K562 (cell line): ENCODE results near the gene MED16. TPM values are rescaled to one million over a fixed set of nuclear protein-coding genes. Genes with fewer than 3 reads are reported as not detected.

Experiments
- BRD4 ChIP-seq: fragments of 200-600 bp; sonication (generic); IDR thresholded peaks from 2 replicates; pipeline ENCODE4 v1.6.1; 2017; ENCODE audit warnings: inconsistent platforms
- CBX8 ChIP-seq: fragments of 200-600 bp; sonication (generic); IDR thresholded peaks from 2 replicates; pipeline ENCODE4 v1.6.1; 2012; ENCODE audit warnings: borderline replicate concordance, mixed run types, low read depth, mild to moderate bottlenecking, moderate library complexity, mixed read lengths, low read length, control low read depth, inconsistent platforms; ENCODE audit not compliant: poor library complexity, severe bottlenecking; ENCODE audit errors: extremely low read depth
- CXXC5 ChIP-seq: fragments of 250-450 bp; sonication (Bioruptor Pico); IDR thresholded peaks from 2 replicates; pipeline ENCODE4 v1.8.0; 2022; ENCODE audit warnings: inconsistent platforms, mild to moderate bottlenecking, moderate library complexity
- GABPA ChIP-seq: fragments of 200-800 bp; sonication (Bioruptor generic); conservative IDR thresholded peaks from 2 replicates; pipeline ENCODE4 v1.6.1; 2016; ENCODE audit warnings: low read depth, missing genetic modification characterization, missing compliant biosample characterization
- ILF3 ChIP-seq: fragments of 450-650 bp; IDR thresholded peaks from 2 replicates; pipeline ENCODE4 v1.6.1; 2018; ENCODE audit warnings: antibody characterized with exemption, mild to moderate bottlenecking, moderate library complexity, borderline replicate concordance
- JUND ChIP-seq, 2 experiments: IDR thresholded peaks; 2 replicates in 1 of 2; 3 replicates in 1 of 2; pipeline ENCODE4 v1.6.1; 2011; ENCODE audit warnings: borderline replicate concordance in 2 of 2, low read depth in 2 of 2, low read length in 2 of 2, improper control_type of control experiment in 1 of 2, missing biosample characterization in 1 of 2, missing genetic modification characterization in 1 of 2, missing genetic modification reagents in 1 of 2
- KDM4B ChIP-seq, 2 experiments: fragments of 450-650 bp in 1 of 2; sonication (generic) in 1 of 2; IDR thresholded peaks; 2 replicates each; pipeline ENCODE4 v1.6.1; 2016 to 2017; ENCODE audit warnings: borderline replicate concordance in 2 of 2, antibody characterized with exemption in 1 of 2, low read depth in 1 of 2, mild to moderate bottlenecking in 1 of 2
- KLF6 ChIP-seq: fragments of 250-450 bp; sonication (Bioruptor Pico); IDR thresholded peaks from 2 replicates; pipeline ENCODE4 v1.4.0; 2020; ENCODE audit warnings: mild to moderate bottlenecking, moderate library complexity, borderline replicate concordance
- MTA3 ChIP-seq: fragments of 450-650 bp; formaldehyde crosslinking; IDR thresholded peaks from 2 replicates; pipeline ENCODE4 v1.6.1; 2017; ENCODE audit warnings: mild to moderate bottlenecking, borderline replicate concordance
- MXD1 ChIP-seq: fragments of 250-450 bp; sonication (Bioruptor Pico); IDR thresholded peaks from 2 replicates; pipeline ENCODE4 v1.8.0; 2021; ENCODE audit warnings: borderline replicate concordance, mild to moderate bottlenecking, moderate library complexity; ENCODE audit not compliant: poor library complexity, severe bottlenecking
- RFX1 ChIP-seq: fragments of 450-650 bp; IDR thresholded peaks from 2 replicates; pipeline ENCODE4 v1.6.1; 2016; ENCODE audit warnings: mild to moderate bottlenecking, moderate library complexity
- SMAD1 ChIP-seq: fragments of 150-350 bp; IDR thresholded peaks from 2 replicates; pipeline ENCODE4 v1.6.1; 2014; ENCODE audit warnings: low read length, low read depth; ENCODE audit not compliant: partially characterized antibody
- TAF7 ChIP-seq: fragments of 450-650 bp; IDR thresholded peaks from 2 replicates; pipeline ENCODE4 v1.6.1; 2016; ENCODE audit warnings: missing genetic modification characterization, missing compliant biosample characterization
- TARDBP ChIP-seq: fragments of 450-650 bp; IDR thresholded peaks from 2 replicates; pipeline ENCODE4 v1.6.1; 2016
- TBL1XR1 ChIP-seq, 2 experiments: IDR thresholded peaks; 2 replicates each; pipeline ENCODE4 v1.6.1; 2012; ENCODE audit warnings: improper control_type of control experiment in 2 of 2, low read length in 2 of 2, mild to moderate bottlenecking in 1 of 2
- TEAD2 ChIP-seq: fragments of 450-650 bp; IDR thresholded peaks from 2 replicates; pipeline ENCODE4 v1.6.1; 2016; ENCODE audit warnings: missing genetic modification characterization, control low read depth, missing compliant biosample characterization
- TRIM24 ChIP-seq, 2 experiments: fragments of 450-650 bp; IDR thresholded peaks; 2 replicates each; pipeline ENCODE4 v1.6.1; 2016
- ZBTB49 ChIP-seq: sonication (generic); formaldehyde crosslinking; IDR thresholded peaks from 2 replicates; pipeline ENCODE4 v1.8.0; 2022; ENCODE audit warnings: missing genetic modification reagents, mild to moderate bottlenecking, borderline replicate concordance
- ZNF57 ChIP-seq: fragments of 450-650 bp; formaldehyde crosslinking; IDR thresholded peaks from 2 replicates; pipeline ENCODE4 v1.4.0; 2020; ENCODE audit warnings: mild to moderate bottlenecking, moderate library complexity
- polyA plus RNA-seq, 8 experiments: library from polyadenylated mRNA; depleted of rRNA in 4 of 8; stranded (reverse) in 5 of 8; unstranded in 3 of 8; fragments of >200 nt; fragmentation: Nextera tagmentation in 2 of 8; fragmentation: Illumina TruSeq in 1 of 8; extraction: Ambion mirVana in 2 of 8; extraction: Trizol in 1 of 8; gene quantifications; 2 replicates each; pipeline versions ENCODE4 v1.2.1 to v1.2.3, GENCODE V29; 2011 to 2014; ENCODE audit warnings: inconsistent platforms in 1 of 8, missing spikeins in 1 of 8
- total RNA-seq, 7 experiments: library from RNA; depleted of rRNA in 6 of 7; stranded (reverse); fragments of >200 nt in 6 of 7; fragmentation: Illumina TruSeq in 2 of 7; extraction: Trizol in 2 of 7; gene quantifications; 2 replicates each; pipeline versions ENCODE4 v1.2.1 to v1.2.3, GENCODE V29; 2011 to 2021; ENCODE audit warnings: low replicate concordance in 1 of 7
- TF ChIP-seq, protein P1 (sequence below): sonication (generic); formaldehyde crosslinking; IDR thresholded peaks from 2 replicates; pipeline ENCODE4 v1.8.0; 2022; ENCODE audit warnings: mild to moderate bottlenecking, missing genetic modification reagents

The MED16 gene
- total and polyA plus RNA-seq, 9 of the 15 experiments (the other 6 are each of a cell fraction or from before 2014, with no cell fraction given): 0.89 to 59.9 (median 8.6) TPM

- no peak for TF ChIP-seq MXD1 (CRISPR knock-in tag)
- TF ChIP-seq, protein P1, sequence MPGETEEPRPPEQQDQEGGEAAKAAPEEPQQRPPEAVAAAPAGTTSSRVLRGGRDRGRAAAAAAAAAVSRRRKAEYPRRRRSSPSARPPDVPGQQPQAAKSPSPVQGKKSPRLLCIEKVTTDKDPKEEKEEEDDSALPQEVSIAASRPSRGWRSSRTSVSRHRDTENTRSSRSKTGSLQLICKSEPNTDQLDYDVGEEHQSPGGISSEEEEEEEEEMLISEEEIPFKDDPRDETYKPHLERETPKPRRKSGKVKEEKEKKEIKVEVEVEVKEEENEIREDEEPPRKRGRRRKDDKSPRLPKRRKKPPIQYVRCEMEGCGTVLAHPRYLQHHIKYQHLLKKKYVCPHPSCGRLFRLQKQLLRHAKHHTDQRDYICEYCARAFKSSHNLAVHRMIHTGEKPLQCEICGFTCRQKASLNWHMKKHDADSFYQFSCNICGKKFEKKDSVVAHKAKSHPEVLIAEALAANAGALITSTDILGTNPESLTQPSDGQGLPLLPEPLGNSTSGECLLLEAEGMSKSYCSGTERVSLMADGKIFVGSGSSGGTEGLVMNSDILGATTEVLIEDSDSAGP: 0 out of 2 replicates have a peak, but pooled peaks have one; percentile 17
- TF ChIP-seq TBL1XR1 (IDR thresholded peaks at IDR 0.05; ENCODE audit: low read length in 2 of 2): peak; percentile 76 to 94; a peak in 3 of 4 replicates
- peak; percentile 86 for TF ChIP-seq SMAD1
- TF ChIP-seq TARDBP: peak; percentile 68; the same call in 1 of the 2 replicates
- peak in 1 of 2 experiments; percentile 99; a peak in 2 of 4 replicates for TF ChIP-seq KDM4B (IDR thresholded peaks at IDR 0.05; ENCODE audit: borderline replicate concordance in 2 of 2, low read depth in 1 of 2)
- TF ChIP-seq GABPA (tag): 0 out of 2 replicates have a peak, but pooled peaks have one; percentile 31
- no peak; the same call in 1 of the 2 replicates for TF ChIP-seq BRD4
- TF ChIP-seq TEAD2 (tag): no peak
- TF ChIP-seq JUND (IDR thresholded peaks at IDR 0.05; ENCODE audit: borderline replicate concordance, low read depth, low read length): peak; percentile 87
- TF ChIP-seq JUND (tag; IDR thresholded peaks at IDR 0.05; ENCODE audit: borderline replicate concordance, low read depth, low read length): peak; percentile 82; the same call in 1 of the 3 replicates
- TF ChIP-seq ILF3: no peak
- no peak for TF ChIP-seq RFX1
- no peak for TF ChIP-seq ZBTB49 (CRISPR knock-in tag)
- TF ChIP-seq TAF7 (tag): no peak
- peak; percentile 68 for TF ChIP-seq CXXC5 (CRISPR knock-in tag)
- TF ChIP-seq TRIM24 (IDR thresholded peaks at IDR 0.05): peak; percentile 52 to 76; a peak in 3 of 4 replicates
- no peak for TF ChIP-seq CBX8
- no peak for TF ChIP-seq ZNF57 (CRISPR knock-in tag)
- peak; percentile 91 for TF ChIP-seq MTA3
- TF ChIP-seq KLF6: peak; percentile 39; the same call in 1 of the 2 replicates
Measured at GRCh38 chr19:907183-907853, 14.3 kb upstream of the MED16 start (continued).
